Thyroid gland (tissue), 4 donors: ENCODE results near the gene PDXP. TPM values are rescaled to one million over a fixed set of nuclear protein-coding genes. Genes with fewer than 3 reads are reported as not detected.

Source experiments
- DNase-seq, 2 donors: peaks; one replicate each; pipeline ENCODE4 v3.0.0-alpha.2; 2019
- H3K27ac ChIP-seq, 3 donors: fragments of 200-600 bp; sonication (generic); 1 replicate in 2 of 3; 2 replicates in 1 of 3; pipeline ENCODE4 v1.5.1; 2016 to 2019; ENCODE audit warnings: mild to moderate bottlenecking in 1 of 3, moderate library complexity in 1 of 3
- H3K27me3 ChIP-seq: fragments of 200-600 bp; sonication (generic); one replicate; pipeline ENCODE4 v1.5.1; 2019
- H3K36me3 ChIP-seq, 2 donors: fragments of 200-600 bp; sonication (generic); one replicate each; pipeline ENCODE4 v1.5.1; 2016 to 2019
- H3K4me1 ChIP-seq, 2 donors: fragments of 200-600 bp; sonication (generic); one replicate each; pipeline ENCODE4 v1.5.1; 2017 to 2019
- H3K4me3 ChIP-seq, 3 donors: fragments of 200-600 bp; sonication (generic); replicated peaks in 1 of 3; 1 replicate in 2 of 3; 2 replicates in 1 of 3; pipeline ENCODE4 v1.5.1; 2016; ENCODE audit warnings: mild to moderate bottlenecking in 1 of 3
- H3K9me3 ChIP-seq: fragments of 200-600 bp; sonication (generic); one replicate; pipeline ENCODE4 v1.5.1; 2017
- POLR2A ChIP-seq, 2 donors: fragments of 450-650 bp; IDR thresholded peaks; one replicate each; pipeline ENCODE4 v1.6.1; 2017; ENCODE audit warnings: antibody characterized with exemption in 2 of 2, mild to moderate bottlenecking in 2 of 2, moderate library complexity in 1 of 2
- WGBS, 2 donors: methylation state at CpG; one replicate each; pipeline ENCODE4 v1.1.5; 2017; 5-methylcytosine and 5-hydroxymethylcytosine counted together
- intact Hi-C: fragments of 100-400 bp; cut with DNase I; formaldehyde crosslinking; loops from one replicate; pipeline ENCODE4 v1.15.1; 2023
- total RNA-seq, 4 donors: library from RNA; depleted of rRNA; stranded (reverse); fragments of >200 nt; gene quantifications; one replicate each; pipeline ENCODE4 v1.2.3, GENCODE V29; 2016
- TF ChIP-seq, protein P1 (sequence below), 6 experiments: fragments of 200-600 bp in 3 of 6; fragments of 450-650 bp in 3 of 6; sonication (generic) in 3 of 6; IDR thresholded peaks; one replicate each; pipeline ENCODE4 v1.5.1; 2016 to 2019; ENCODE audit warnings: antibody characterized with exemption in 6 of 6, mild to moderate bottlenecking in 2 of 6, inconsistent platforms in 1 of 6, moderate library complexity in 1 of 6

Gene PDXP
- total RNA-seq, 4 donors from 2014 or later, result 4.2 to 15.8 (median 12.3) TPM

DNA sequence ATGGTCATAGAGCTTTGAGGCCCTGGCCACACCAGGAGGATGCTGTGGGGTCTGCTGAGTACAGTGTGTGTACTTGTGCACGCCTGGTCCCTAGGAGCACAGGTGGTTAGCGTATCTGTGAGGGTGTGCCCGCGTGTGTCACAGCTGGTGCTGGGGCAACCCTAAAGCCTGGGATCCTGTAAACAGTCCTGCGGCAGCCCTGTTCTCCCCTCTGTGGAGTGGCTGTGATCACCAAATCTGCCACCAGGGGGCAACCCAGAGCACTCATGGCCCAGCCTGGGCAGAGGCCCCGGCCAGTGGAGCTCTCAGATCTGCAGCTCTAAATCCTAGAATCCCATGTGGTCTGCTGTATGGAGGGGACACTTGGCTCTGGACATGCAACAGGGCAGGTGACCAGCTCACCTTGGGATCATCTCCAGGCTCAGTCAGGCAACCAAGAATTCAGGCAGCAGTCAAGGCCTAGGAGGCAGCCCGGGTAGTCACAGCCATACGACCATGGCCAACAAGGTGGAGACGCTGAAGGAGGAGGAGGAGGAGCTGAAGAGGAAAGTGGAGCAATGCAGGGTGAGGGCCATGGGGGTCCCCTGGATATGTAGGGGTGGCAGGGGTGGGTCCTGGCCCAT, 15.2 kb upstream of the PDXP start:
- Histone ChIP-seq H3K4me1 (peaks cover 7 to 23% of the 10 kb centered on the region in 2 donors), H3K27ac (no peak overlapping the region), H3K27me3 (no peaks in the 10 kb centered on the region), H3K4me3 (no peak overlapping the region), H3K36me3 (no peaks in the 10 kb centered on the region), H3K9me3 (no peaks in the 10 kb centered on the region)
- WGBS, 2 donors, result 50 to 52% methylated on average over 5 to 8 of the region's 9 CpGs
- intact Hi-C loops, result loop anchor here (5.0 to 10.0 kb wide), 2 partner anchors 44 to 151 kb away; partner anchors contain the start of gene NOL12
- TF ChIP-seq, protein P1, sequence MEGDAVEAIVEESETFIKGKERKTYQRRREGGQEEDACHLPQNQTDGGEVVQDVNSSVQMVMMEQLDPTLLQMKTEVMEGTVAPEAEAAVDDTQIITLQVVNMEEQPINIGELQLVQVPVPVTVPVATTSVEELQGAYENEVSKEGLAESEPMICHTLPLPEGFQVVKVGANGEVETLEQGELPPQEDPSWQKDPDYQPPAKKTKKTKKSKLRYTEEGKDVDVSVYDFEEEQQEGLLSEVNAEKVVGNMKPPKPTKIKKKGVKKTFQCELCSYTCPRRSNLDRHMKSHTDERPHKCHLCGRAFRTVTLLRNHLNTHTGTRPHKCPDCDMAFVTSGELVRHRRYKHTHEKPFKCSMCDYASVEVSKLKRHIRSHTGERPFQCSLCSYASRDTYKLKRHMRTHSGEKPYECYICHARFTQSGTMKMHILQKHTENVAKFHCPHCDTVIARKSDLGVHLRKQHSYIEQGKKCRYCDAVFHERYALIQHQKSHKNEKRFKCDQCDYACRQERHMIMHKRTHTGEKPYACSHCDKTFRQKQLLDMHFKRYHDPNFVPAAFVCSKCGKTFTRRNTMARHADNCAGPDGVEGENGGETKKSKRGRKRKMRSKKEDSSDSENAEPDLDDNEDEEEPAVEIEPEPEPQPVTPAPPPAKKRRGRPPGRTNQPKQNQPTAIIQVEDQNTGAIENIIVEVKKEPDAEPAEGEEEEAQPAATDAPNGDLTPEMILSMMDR (IDR thresholded peaks at IDR 0.05), result peak; percentile 78 to 96 (median 87)
- TF ChIP-seq POLR2A (IDR thresholded peaks at IDR 0.05), result no peak
- DNase-seq, result peak; percentile 84 to 87

DNA sequence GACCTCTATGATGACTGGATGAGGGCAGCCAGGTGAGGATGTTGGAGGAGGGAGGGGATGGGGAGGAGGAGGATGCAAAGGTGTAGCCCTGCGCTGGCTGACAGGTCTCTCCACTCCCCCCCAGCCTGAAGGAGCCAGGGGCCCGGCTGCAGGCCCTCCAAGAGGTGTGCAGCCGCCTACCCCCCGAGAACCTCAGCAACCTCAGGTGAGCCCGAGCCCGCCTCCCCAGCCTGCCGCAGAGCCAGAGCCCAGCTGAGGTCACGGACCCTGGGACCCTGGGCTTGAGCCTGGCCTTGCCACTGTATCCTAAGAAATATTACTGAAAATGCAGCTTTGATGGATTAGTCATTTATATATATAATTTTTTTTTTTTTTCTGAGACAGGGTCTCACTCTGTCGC, 11.2 kb upstream of the PDXP start:
- no peak overlapping the region for H3K27ac ChIP-seq
- H3K27me3 ChIP-seq, result no peaks in the 10 kb centered on the region
- H3K4me3 ChIP-seq, result no peak overlapping the region
- TF ChIP-seq POLR2A (IDR thresholded peaks at IDR 0.05), result no peak
- no peak for DNase-seq
- WGBS, 2 donors, result 95 to 97% methylated on average over 5 to 8 of the region's 9 CpGs
- no peaks in the 10 kb centered on the region for H3K36me3 ChIP-seq
- H3K4me1 ChIP-seq, result peaks cover 0 to 3% of the 10 kb centered on the region in 2 donors
- H3K9me3 ChIP-seq, result no peaks in the 10 kb centered on the region
- intact Hi-C loops, result loop anchor here (10.0 kb wide), 1 partner anchor 147 kb away; no protein-coding TSS in a partner anchor

DNA sequence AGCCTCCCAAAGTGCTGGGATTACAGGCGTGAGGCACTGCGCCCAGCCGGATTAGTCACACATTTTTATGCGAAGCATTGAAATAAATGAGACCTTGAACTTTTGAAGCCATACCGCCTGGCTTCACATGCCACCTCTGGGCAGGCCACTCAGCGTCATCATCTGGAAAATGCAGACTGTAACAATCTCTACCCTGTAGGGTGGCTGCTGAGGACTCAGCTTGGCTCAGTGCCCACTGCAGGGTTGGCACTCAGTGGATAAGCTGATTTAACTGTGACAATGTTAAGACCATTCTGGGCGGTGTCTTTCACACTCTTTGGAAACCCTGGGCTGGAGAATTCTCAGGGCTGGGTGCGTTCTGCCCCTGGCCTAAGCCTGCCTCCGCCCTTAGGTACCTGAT, 10.6 kb upstream of the PDXP start:
- H3K4me3 ChIP-seq, result no peak overlapping the region
- intact Hi-C loops, result loop anchor here (10.0 kb wide), 1 partner anchor 147 kb away; no protein-coding TSS in a partner anchor
- no peak for TF ChIP-seq POLR2A (IDR thresholded peaks at IDR 0.05)
- TF ChIP-seq, protein P1 (IDR thresholded peaks at IDR 0.05), result no peak
- 95 to 96% methylated on average over 9 of the region's 9 CpGs for WGBS, 2 donors
- H3K4me1 ChIP-seq, result peaks cover 0 to 3% of the 10 kb centered on the region in 2 donors
- no peak for DNase-seq
- H3K27me3 ChIP-seq, result no peaks in the 10 kb centered on the region
- H3K36me3 ChIP-seq, result no peaks in the 10 kb centered on the region
- H3K9me3 ChIP-seq, result no peaks in the 10 kb centered on the region
- no peak overlapping the region for H3K27ac ChIP-seq

DNA sequence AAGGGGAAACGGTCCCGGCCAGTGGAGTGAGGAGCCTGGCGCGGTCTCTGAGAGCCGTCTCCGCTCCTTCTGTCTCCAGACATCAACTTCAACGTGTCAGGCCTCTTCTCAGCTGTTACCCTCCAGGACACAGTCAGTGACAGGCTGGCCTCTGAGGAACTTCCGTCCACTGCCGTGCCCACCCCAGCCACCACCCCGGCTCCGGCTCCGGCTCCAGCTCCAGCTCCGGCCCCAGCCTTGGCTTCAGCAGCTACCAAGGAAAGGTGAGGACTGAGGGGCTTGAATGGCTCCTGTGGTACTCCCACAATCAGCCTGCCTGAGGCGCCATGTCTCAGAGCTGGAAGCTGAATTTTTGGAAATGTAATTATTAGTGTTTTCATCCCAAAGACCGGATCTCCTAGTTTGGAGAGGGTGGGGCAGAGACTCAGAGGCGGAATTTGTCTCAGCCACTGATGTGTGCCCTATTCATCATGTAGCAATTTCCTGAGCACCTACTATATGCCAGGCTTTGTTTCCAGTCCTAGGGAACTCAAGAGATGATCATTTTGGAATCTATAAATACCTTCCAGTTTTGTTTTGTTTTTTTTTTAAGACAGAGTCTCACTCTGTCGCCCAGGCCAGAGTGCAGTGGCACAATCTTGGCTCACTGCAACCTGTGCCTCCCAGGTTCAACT, 7.9 kb upstream of the PDXP start:
- H3K27ac ChIP-seq, result no peak overlapping the region
- H3K36me3 ChIP-seq, result no peaks in the 10 kb centered on the region
- DNase-seq, result no peak
- no peaks in the 10 kb centered on the region for H3K9me3 ChIP-seq
- no peaks in the 10 kb centered on the region for H3K27me3 ChIP-seq
- no peaks in the 10 kb centered on the region for H3K4me1 ChIP-seq
- H3K4me3 ChIP-seq, result no peak overlapping the region
- 96 to 98% methylated on average over 17 of the region's 17 CpGs for WGBS, 2 donors
- intact Hi-C loops, result no loop called here
- TF ChIP-seq POLR2A (IDR thresholded peaks at IDR 0.05), result no peak
- TF ChIP-seq, protein P1 (IDR thresholded peaks at IDR 0.05), result no peak

DNA sequence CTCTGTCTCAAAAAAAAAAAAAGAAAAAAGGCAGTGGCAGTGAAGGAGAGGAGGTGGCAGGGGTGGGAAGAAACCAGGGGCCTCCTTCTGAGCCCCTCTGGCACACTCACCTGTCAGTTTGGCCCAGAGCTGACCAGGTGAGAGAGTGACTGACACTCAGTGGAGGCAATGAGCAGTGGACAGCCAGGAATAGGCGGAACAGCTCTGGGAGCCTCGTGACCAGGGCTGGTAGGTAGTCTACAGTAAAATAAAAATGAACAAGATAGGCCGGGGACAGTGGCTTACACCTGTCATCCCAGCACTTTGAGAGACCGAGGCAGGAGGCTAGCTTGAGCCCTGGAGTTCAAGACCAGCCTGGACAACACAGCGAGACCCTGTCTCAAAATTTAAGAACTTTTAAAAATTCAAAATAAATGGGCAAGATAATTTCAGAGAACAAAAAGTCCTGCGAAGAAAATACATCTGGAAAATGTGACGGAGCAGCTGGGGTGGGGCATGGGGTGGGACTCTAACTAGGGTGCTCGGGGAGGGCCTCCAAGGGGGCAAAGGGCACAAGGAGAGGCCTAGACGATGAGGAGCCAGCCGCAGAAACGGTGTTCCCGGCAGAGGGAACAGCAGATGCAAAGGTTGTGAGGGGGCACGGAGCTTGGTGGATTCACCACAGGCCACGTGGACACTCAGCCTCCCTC, 3.8 kb upstream of the PDXP start:
- TF ChIP-seq POLR2A (IDR thresholded peaks at IDR 0.05), result no peak
- TF ChIP-seq, protein P1 (IDR thresholded peaks at IDR 0.05), result no peak
- WGBS, 2 donors, result 85 to 86% methylated on average over 14 of the region's 14 CpGs
- H3K27me3 ChIP-seq, result no peaks in the 10 kb centered on the region
- intact Hi-C loops, result no loop called here
- H3K36me3 ChIP-seq, result no peaks in the 10 kb centered on the region
- H3K9me3 ChIP-seq, result no peaks in the 10 kb centered on the region
- H3K27ac ChIP-seq, result no peak overlapping the region
- H3K4me3 ChIP-seq, result no peak overlapping the region
- no peak for DNase-seq
- H3K4me1 ChIP-seq, result peaks cover 10 to 12% of the 10 kb centered on the region in 2 donors
